Activated T-cell treated with anti-CD3 and anti-CD28 coated beads for 24 hours (primary cell): ENCODE measurements around the gene NATD1.

ENCODE experiments used
- DNase-seq: peaks from one replicate; pipeline ENCODE4 v3.0.0-alpha.2; 2020; ENCODE audit warnings: low read depth

NATD1 gene

GRCh38 chr17:21275579-21276263, 22.5 kb upstream of the NATD1 start:
- peak; percentile 94 for DNase-seq

GRCh38 chr17:21275047-21275578, 21.9 kb upstream of the NATD1 start:
- no peak for DNase-seq

GRCh38 chr17:21272881-21273792, 19.9 kb upstream of the NATD1 start:
- DNase-seq: no peak

- no peak for DNase-seq
Measured at GRCh38 chr17:21272250-21272649, 19.0 kb upstream of the NATD1 start.

GRCh38 chr17:21271454-21272183, 18.4 kb upstream of the NATD1 start:
- no peak for DNase-seq

- no peak for DNase-seq
Measured at GRCh38 chr17:21269394-21269793, 16.2 kb upstream of the NATD1 start.

- no peak for DNase-seq
Measured at GRCh38 chr17:21268596-21269188, 15.5 kb upstream of the NATD1 start.

- no peak for DNase-seq
Measured at GRCh38 chr17:21263376-21263775, 10.2 kb upstream of the NATD1 start.

GRCh38 chr17:21262259-21262993, 9.2 kb upstream of the NATD1 start:
- DNase-seq: no peak

- no peak for DNase-seq
Measured at GRCh38 chr17:21258593-21258992, 5.4 kb upstream of the NATD1 start.

GRCh38 chr17:21253646-21254441, 634 bp upstream of the NATD1 start:
- DNase-seq: no peak

GRCh38 chr17:21252289-21252795, 868 bp downstream of the NATD1 start:
- no peak for DNase-seq

- no peak for DNase-seq
Measured at GRCh38 chr17:21251337-21252010, 1.7 kb downstream of the NATD1 start.

GRCh38 chr17:21250854-21251253, 2.4 kb downstream of the NATD1 start:
- DNase-seq: no peak

- no peak for DNase-seq
Measured at GRCh38 chr17:21249920-21250703, 3.1 kb downstream of the NATD1 start.

- DNase-seq: no peak
Measured at GRCh38 chr17:21249086-21249795, 4.0 kb downstream of the NATD1 start.

GRCh38 chr17:21248500-21248899, 4.7 kb downstream of the NATD1 start:
- no peak for DNase-seq
